HG03442 (cell line): ENCODE data around the gene CAMK2D.
"Not testable (repeated sequence)": the region's sequence is repeated elsewhere in the genome, so short reads cannot be mapped to it uniquely, and the experiment has no call there.

Experiments
- ATAC-seq: cut with Tn5 transposase; IDR thresholded peaks from one replicate; pipeline ENCODE4 v1.9.1; 2021; ENCODE audit warnings: mild to moderate bottlenecking, moderate library complexity; ENCODE audit not compliant: unreplicated experiment

CAMK2D gene

GRCh38 chr4:113687067-113687718 is 74.3 kb downstream of the CAMK2D start:
- no peak for ATAC-seq

- not testable (repeated sequence) for ATAC-seq
Measured at GRCh38 chr4:113685157-113685556, 76.4 kb downstream of the CAMK2D start.

- ATAC-seq: no peak
Measured at GRCh38 chr4:113684534-113685091, 76.9 kb downstream of the CAMK2D start.

DNA sequence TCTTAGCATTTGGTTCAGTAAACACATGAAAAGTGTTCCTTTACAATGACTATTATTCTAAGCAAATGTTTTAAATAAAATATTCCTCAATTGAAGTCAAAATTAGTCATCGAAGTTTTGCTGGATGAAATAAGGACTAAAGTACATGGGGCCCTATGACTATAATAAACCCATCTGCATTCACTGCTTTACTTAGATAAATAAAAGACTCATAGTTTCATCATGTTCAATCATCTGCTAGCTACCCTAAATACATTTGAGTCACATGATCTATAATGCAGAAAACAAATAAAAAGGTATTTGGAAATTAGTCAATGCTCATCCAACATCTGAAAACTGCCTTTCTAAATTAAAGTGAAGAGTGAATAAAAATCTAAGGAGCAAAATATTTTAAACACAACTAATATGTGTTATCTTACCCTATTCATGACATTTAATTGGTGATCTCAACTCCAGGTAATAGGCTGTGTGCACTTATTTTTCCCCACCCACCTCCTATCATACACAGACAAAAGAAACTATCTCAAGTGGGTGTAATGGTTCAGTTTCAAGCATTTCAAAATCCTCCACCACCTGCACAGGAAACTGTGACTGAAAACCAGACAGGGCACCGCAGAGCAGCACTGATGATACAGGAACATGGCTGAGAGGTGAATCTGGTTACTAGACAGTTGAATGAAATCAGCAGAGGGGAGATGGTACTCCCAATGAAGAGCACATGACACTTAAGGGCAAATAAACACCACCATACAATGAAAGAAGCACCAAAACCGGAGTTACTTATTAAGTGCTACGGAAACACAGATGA is 78.6 kb downstream of the CAMK2D start:
- ATAC-seq: peak; percentile 98

GRCh38 chr4:113678641-113679040 is 82.9 kb downstream of the CAMK2D start:
- no peak for ATAC-seq

DNA sequence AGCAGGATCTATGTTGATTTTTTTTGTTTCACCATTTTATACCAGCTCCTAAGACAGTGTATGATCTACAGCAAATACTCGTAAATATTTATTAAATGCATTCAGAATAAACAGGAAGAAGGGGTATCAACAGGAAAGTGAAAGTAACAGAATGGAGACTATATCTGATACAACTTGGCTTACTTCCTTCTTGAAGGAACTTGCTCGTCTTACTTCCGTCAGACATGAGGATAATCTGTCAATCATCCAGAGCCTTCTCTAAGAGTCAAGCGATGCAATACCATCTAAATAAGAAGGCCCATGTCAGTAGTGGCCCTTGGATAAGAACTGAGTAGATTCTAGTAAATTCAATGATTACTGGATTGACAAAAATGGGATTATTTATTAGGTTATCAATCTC is 84.2 kb downstream of the CAMK2D start:
- no peak for ATAC-seq

GRCh38 chr4:113675731-113676697 is 85.5 kb downstream of the CAMK2D start:
- no peak for ATAC-seq

DNA sequence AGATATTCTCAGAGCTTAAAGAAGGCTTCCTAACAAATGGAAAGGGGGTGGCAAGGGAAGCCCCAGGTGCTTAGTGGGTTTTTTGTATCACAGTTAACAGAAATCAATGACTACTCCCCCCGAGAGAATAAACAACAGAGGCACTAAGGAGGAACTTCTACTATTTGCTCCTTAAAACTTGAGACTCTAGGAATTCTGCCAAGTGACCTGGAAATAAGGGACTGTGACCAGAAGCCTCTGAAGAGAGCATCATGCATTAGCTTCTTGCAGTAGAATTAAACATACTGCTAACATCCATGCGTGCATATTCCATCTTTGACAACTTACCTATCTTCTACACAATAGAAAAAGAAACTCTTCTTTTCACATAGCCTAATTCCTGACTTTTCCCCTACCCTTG is 86.8 kb downstream of the CAMK2D start:
- ATAC-seq: no peak

GRCh38 chr4:113674251-113674650 is 87.3 kb downstream of the CAMK2D start:
- ATAC-seq: no peak

DNA sequence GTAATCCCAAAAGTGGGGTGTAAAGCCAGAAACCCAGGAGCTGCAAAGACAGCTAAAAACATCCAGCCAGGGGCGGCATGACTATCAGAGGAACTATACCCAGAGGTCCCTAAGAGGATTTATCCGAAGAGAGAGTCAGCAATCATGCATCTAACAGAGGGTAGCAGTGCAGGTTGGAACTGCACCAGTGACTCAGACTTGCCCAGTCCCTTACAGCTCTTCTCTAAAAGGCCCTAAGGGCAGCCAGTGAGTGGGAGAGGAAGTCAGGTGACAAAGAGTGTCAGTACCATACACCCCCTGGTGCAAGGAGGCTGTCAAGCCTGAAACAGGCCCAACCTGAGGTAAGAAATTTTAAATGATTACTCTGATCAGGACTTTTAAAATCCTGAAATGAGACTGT is 88.1 kb downstream of the CAMK2D start:
- ATAC-seq: peak; percentile 94

- no peak for ATAC-seq
Measured at GRCh38 chr4:113666386-113667114, 95.0 kb downstream of the CAMK2D start.

GRCh38 chr4:113665036-113665435 is 96.5 kb downstream of the CAMK2D start:
- ATAC-seq: no peak

DNA sequence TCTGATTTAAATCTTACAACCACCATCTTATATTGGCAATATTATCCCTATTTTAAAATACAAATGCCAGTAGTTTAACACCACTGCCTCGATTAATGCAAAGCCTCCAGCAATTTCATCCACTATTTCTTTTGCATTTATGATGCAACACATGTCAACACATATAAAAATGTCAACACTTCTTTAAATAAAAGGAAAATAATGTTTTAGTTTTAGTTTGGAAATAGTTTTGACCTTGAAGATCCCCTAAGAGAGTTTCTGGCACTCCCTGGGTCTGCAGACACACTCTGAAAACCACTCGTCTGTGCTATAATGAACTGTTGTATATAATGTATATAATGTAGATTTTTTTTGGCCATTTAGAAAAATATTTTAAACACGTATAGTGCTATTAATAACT is 99.0 kb downstream of the CAMK2D start:
- ATAC-seq: no peak

DNA sequence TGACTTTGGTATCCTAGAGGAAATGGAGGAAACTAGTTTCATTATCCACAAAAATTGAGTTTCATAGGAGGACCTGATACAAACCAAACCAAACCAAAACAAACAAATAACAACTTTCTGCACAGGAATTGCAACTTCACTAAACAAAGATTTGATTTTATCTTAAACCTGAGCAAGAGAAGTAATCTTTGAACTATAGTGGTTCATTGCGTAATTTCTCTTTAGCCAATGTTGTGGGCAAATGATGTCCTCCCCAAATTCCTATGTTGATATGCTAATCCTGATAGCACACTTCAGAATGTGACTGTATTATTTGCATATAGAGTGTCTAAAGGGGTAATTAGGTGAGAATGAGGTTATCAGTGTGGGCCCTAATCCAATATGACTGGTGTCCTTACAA is 102.4 kb downstream of the CAMK2D start:
- ATAC-seq: no peak

DNA sequence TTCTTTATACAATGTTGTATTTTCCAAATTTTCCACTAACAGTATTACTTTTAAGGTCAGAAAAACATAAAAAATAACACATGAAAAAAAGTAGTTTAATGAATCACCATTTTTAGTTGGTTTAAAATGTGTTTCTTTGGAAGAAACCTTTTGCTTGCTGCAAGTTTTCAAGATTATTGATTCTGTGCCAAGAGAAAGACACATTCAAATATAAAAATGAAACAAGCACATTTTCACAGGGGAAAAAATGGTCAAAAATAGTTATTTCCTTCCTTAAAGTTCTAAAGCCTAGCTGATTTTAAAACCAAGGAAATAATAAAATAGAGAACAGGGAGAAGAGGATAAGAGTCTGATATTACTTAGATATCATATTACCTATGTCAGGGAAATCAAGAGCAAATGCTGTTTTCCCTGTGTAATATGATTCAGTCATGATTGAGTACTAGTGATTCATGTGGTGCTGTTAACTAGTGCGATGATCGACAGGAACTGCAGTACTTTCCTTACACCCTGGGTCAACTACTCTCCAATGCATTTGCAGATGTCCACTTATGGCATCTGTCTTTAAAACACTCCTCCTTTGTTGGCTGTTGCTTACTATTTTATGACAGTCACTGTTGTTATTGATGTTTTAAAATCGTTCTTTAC is 103.8 kb downstream of the CAMK2D start:
- no peak for ATAC-seq

GRCh38 chr4:113653871-113654270 is 107.7 kb downstream of the CAMK2D start:
- ATAC-seq: no peak

GRCh38 chr4:113646442-113646822 is 115.1 kb downstream of the CAMK2D start:
- ATAC-seq: no peak

GRCh38 chr4:113645771-113646441 is 115.6 kb downstream of the CAMK2D start:
- no peak for ATAC-seq

- no peak for ATAC-seq
Measured at GRCh38 chr4:113645288-113645687, 116.2 kb downstream of the CAMK2D start.
